HTR-8/SVneo (cell line): ENCODE measurements around the gene MYOZ3.
A peak's percentile ranks its signal among the peaks of the same experiment; 100 is the strongest.

Experiments
- DNase-seq: peaks from one replicate; pipeline ENCODE4 v3.0.0; 2011; ENCODE audit warnings: low spot score, mixed read lengths; ENCODE audit not compliant: insufficient read length
- FAIRE-seq: peaks from 2 replicates; lab custom pipeline; 2011; peaks lifted over from hg19 to GRCh38; lab: Jason Lieb, UNC

Gene MYOZ3

DNA sequence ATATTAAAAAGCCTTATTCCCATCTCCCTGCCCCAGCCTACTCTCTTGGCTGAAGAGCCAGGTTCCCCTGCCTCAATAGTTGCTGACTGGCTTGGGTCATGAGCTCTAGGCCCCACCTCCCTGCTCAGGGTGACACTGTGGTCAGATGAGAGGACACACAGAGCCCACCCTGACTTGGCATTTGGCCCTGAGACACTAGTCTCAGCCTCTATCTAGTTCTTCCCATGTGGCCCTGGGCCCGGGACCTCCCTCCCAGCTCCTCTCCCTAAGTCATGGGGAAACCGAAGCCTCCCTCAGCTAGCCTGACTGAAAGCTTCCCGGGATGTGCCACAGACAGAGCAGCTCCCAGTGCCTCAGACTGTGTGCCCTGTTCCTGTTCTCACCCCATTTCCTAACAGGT is 5.8 kb upstream of the MYOZ3 start:
- no peak for FAIRE-seq

GRCh38 chr5:150656191-150657132 is 4.6 kb upstream of the MYOZ3 start:
- peak; percentile 83 for DNase-seq
- no peak for FAIRE-seq

More for the DNA sequence above, 5.8 kb upstream of the MYOZ3 start:
- DNase-seq: no peak

GRCh38 chr5:150658121-150658520 is 2.9 kb upstream of the MYOZ3 start:
- DNase-seq (no peak), FAIRE-seq (no peak)

DNA sequence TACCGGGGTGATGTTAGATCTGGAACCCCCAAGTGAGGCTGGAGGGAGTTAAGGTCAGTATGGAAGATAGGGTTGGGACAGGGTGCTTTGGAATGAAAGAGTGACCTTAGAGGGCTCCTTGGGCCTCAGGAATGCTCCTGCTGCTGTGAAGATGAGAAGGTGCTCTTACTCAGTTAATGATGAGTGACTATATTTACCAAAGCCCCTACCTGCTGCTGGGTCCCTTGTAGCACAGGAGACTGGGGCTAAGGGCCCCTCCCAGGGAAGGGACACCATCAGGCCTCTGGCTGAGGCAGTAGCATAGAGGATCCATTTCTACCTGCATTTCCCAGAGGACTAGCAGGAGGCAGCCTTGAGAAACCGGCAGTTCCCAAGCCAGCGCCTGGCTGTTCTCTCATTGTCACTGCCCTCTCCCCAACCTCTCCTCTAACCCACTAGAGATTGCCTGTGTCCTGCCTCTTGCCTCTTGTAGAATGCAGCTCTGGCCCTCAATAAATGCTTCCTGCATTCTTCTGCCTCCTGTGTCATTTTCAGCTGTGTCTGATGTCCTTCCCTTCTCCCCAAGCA is 2.3 kb upstream of the MYOZ3 start:
- DNase-seq: no peak
- no peak for FAIRE-seq

GRCh38 chr5:150659360-150660107 is 1.5 kb upstream of the MYOZ3 start:
- FAIRE-seq (no peak), DNase-seq (no peak)

DNA sequence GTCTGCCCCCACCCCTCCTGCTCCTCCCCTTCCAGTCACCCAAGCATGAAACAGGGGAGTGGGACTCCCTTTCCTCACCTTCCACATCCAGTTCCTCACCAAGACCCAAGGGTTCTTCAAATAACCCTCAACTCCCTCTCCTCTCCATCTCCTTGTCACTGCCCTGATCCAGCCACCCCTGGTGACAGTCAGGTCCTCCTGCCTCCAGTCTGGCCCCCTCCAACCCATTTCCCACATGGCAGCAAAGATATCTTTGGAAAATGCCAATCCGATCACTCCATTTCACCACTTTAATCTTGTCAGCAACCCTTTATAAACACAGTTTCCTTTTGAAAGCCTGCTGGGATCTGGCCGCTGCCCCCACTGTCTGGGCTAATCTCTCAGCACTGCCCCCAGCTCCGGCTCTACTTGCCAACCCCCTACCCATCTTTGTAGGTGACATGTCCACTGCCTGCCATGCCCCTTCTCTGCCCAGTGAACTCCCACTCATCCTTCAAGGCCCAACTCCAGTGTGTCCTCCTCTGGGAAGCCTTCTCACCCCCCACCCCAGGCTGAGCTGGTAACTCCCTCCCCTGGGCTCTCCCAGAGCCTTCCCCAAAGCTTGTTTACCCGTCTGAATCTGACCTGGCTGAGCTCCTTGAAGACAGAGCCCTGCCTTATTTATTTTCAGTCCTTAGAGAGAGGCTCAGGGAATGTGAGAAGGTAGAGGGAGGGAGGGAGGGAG is 781 bp upstream of the MYOZ3 start:
- FAIRE-seq (no peak), DNase-seq (no peak)

DNA sequence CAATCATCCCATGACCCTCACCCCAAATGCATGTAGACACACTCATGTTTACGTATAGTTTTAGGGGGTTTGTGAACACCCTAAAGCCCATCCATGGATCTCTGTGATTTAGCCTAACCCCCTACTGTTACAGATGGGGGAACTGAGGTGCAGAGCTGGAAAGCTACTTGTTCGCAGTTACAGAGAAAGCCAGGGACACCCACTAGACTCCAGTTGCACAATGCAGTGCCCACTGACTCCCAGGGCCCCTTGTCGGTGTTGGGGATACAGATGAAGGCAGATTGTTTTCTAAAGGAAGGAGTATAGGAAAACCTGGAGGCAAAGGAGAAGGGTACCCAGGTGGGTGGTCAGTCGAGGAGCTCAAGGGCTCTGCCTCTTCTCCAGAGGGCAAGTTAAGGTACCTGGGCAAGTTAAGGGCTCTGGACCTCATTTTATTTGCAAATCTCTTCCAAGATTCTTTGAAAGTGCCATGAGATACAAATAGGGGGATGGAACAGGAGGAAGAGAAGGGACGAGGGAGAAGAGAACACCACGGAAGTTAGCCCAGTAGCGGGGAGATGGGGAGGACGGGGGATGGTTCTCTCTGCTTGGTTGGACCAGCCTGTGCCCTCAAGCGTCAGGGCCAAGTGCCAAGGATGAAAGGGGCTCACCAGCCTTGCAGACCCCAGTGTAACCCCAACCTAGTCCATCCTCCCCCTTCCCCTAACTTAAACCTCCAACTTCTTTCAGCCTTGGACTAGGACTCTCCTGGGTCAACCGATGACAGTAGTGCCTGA is 958 bp downstream of the MYOZ3 start:
- no peak for DNase-seq
- FAIRE-seq: no peak

DNA sequence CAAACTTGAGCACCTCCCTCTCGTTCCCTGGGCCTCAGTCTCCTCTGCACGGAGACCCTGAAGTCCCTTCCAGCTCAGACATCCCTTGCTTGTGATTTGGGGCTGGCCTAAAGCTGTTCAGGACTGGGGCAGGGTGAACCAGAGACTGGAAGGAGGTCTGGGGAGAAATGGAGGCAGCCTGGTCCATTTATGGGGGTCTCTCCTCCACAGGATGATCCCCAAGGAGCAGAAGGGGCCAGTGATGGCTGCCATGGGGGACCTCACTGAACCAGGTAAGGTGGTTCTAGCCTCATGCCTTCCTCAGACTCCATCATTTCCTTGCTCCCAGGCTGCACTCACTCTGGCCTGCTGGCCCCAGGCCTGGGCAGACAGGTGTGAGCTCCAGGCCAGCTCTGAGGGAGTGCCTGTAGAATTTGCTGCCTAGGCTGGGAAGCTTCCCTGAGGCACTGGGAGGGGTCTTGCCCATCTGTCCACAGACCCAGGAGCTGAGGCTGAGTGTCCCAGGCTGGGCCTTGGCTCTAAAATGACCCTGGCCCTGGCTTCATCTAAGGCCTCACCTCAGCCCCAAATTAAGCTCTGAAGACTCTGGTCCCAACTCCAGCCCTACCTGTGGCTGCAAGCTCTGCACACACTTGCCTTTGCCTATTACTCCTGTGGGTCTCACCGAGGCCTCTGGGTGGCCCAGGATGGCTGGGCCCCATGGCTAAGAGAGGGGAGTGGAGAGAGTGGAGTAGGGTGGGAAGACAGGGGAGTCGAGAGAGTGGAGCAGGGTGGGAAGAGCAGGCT is 1.9 kb downstream of the MYOZ3 start:
- FAIRE-seq: no peak

DNA sequence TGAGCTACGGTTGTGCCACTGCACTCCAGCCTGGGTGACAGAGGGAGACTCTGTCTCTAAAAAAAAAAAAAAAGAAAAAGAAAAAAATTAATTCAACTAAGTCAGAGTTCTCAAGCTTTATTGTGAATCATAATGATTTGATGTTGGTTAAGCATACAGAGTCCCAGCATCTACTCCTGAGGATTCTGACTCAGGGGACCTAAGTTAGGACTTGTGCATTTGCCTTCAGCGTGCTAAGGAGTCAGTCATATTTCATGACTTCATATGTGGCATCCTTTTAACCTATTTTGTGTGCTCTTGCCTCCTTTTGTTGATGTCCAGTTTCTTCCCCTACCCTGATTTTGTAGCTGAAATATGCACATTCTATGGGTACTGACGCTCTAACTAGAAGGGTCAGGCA is 2.9 kb downstream of the MYOZ3 start:
- DNase-seq: no peak
- no peak for FAIRE-seq

More for the DNA sequence above, 1.9 kb downstream of the MYOZ3 start:
- DNase-seq: no peak

GRCh38 chr5:150665044-150665443 is 4.0 kb downstream of the MYOZ3 start:
- no peak for FAIRE-seq
- DNase-seq: no peak

DNA sequence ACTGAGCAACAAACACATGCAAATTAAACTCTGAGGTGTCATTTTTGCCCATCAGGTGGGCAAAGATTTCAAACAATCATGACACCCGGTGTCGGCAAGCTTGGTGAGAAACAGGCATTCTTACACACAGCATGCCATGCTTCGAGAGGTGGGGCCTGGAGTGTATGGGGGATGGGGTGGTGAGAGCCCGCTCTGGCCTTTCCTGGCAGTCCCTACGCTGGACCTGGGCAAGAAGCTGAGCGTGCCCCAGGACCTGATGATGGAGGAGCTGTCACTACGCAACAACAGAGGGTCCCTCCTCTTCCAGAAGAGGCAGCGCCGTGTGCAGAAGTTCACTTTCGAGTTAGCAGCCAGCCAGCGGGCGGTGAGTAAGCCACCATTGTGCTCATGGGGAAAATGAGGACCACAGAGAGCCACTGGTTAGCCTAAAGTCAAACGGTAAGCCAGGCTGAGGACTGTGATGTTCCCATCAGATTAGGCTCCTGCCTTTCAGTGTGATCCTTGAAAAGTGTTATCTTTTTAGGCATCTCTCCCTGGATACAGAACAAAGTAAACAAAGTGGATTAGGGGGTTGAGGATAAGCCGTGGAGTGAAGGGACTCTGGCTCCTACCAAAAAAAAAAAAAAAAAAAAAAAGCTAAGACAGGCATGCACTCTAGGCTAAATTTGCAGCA is 9.4 kb downstream of the MYOZ3 start:
- FAIRE-seq: no peak

GRCh38 chr5:150670948-150671310 is 9.9 kb downstream of the MYOZ3 start:
- FAIRE-seq: no peak

More for the DNA sequence above, 9.4 kb downstream of the MYOZ3 start:
- DNase-seq: no peak

DNA sequence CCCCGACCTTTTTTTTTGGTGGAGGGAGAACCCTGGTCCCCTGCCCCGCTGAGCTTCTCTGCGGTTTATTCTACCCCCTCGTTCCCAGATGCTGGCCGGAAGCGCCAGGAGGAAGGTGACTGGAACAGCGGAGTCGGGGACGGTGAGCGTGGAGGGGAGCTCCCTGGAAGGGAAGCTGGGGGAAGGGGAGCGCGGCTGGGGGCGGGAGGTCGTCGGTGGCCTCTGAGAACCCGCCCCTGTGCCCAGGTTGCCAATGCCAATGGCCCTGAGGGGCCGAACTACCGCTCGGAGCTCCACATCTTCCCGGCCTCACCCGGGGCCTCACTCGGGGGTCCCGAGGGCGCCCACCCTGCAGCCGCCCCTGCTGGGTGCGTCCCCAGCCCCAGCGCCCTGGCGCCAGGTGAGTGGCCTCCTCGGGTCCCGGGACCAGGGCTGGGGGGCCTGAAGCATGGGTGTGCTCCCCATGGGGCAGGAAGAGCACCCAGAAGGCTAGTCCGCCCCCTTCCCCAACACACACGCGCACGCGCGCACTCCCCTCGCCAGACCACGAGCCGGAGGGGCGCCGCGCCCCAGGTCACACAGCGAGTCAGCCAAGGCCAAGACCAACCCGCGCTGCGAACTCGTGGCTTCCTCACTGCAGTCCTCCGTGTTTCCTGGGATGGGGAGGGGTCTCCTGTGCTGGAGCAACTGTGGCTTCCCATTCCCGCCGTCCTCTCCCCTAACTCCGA is 10.6 kb downstream of the MYOZ3 start:
- DNase-seq (no peak), FAIRE-seq (no peak)

More at GRCh38 chr5:150670948-150671310, 9.9 kb downstream of the MYOZ3 start:
- no peak for DNase-seq

GRCh38 chr5:150672237-150672883 is 11.3 kb downstream of the MYOZ3 start:
- FAIRE-seq: no peak

GRCh38 chr5:150672884-150673275 is 11.8 kb downstream of the MYOZ3 start:
- DNase-seq (no peak), FAIRE-seq (no peak)

More at GRCh38 chr5:150672237-150672883, 11.3 kb downstream of the MYOZ3 start:
- DNase-seq: no peak

DNA sequence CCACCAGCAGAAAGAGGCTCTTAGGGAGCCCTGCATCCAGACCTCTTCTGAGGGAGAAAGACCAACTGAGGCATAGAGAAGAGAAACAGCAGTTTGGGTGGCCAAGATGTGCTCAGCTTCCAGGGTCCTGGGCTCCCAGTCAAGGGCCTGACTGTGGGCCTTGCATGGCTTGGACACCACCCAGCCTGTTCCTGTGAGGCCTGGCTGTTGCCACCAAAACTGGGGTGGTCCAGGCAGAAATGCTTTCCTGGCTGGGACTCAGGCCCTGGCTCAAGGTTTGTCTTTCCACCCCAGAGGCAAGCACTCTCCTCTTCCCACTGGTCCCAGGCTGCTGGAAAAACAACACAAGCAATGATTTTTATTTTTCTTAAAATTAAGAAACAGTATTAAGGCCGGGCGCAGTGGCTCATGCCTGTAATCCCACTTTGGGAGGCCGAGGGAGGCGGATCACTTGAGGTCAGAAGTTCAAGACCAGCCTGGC is 13.3 kb downstream of the MYOZ3 start:
- no peak for FAIRE-seq
- no peak for DNase-seq

GRCh38 chr5:150675069-150675468 is 14.0 kb downstream of the MYOZ3 start:
- FAIRE-seq (no peak), DNase-seq (no peak)
